WI38 (cell line): ENCODE results near the gene OMD.

Experiments used
- H3K4me3 ChIP-seq: 2 replicates; pipeline ENCODE4 v1.5.1; 2011; ENCODE audit warnings: low read depth, mild to moderate bottlenecking, control low read depth, low read length
- CTCF ChIP-seq: IDR thresholded peaks from 2 replicates; pipeline ENCODE4 v1.5.1; 2012; ENCODE audit warnings: low read depth, mild to moderate bottlenecking, control low read depth, low read length

The OMD gene

GRCh38 chr9:92455217-92455616, 30.9 kb upstream of the OMD start:
- TF ChIP-seq CTCF, result 0 out of 2 replicates have a peak, but pooled peaks have one; percentile 4
- H3K4me3 ChIP-seq, result no peak overlapping the region

DNA sequence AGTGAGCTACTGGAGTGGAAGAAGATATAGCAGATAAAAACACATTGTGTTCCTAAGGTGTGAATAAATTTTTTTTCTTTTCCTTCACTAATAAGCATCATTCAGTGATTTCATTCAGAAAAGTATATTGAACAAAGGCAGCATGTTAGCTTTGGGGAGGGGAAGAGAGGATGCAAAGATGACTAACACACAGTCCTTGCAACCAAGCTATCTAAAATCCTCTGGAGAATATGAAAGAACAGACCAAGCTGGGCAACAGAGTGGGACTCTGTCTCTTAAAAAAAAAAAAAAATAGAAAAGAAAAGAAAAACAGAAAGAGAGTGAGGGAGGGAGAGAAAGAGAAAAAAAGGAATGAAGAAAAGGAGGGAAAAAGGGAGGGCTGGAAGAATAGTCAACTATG, 22.3 kb upstream of the OMD start:
- H3K4me3 ChIP-seq, result no peak overlapping the region
- TF ChIP-seq CTCF, result no peak

DNA sequence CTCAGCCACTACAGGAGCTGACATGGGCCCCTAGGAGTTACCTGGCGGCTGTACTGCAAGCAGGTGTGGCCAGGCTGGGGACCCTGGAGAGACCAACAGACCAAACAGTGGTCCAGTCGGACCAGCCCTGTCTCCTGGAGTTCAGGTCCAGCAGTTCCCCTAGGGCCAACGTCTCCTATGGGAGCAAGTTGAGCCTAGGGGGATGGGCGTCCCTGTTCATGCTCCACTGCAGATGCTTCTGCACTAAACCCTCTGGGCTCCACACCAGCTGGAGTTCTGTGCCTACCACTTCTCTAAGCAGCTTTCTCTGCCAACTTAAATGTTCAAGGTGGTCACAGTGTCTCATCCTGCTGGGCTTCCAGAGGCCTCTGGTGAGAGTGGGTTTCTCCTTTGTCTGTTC, 20.6 kb upstream of the OMD start:
- no peak overlapping the region for H3K4me3 ChIP-seq
- no peak for TF ChIP-seq CTCF

DNA sequence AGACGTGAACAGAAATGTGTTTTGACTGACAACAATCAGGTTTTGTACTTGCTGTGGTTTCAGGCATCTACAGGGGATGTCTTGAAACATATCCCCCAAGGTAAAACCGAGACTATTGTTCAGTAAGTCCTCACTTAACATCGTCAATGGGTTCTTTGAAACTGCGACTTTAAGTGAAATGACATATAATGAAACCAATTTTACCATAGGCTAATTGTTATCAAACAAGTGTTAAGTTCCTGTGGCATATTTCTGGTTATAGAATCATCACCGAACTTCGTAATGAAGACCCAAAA, 16.4 kb upstream of the OMD start:
- no peak overlapping the region for H3K4me3 ChIP-seq
- no peak for TF ChIP-seq CTCF

- no peak for TF ChIP-seq CTCF
- H3K4me3 ChIP-seq, result no peak overlapping the region
Measured at GRCh38 chr9:92439921-92440750, 15.9 kb upstream of the OMD start.

- no peak overlapping the region for H3K4me3 ChIP-seq
- no peak; the same call in 1 of the 2 replicates for TF ChIP-seq CTCF
Measured at GRCh38 chr9:92438900-92439526, 14.7 kb upstream of the OMD start.

DNA sequence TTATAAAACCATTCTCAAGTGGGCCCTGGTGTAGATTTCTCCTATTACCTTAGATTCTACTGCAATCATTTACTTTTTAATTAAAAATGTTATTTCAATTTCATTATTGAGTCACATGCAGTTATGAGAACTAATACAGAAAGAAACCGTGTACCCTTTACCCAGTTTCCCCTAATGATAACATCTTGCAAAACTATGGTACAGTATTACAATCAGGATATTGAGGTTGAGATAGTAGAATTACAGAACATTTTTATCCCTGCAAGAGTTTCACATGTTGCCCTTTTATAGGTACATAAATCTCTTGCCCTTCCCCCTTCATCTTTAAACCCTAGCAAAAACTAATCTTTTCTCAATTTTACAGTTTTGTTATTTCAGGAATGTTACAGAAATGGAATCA, 11.0 kb upstream of the OMD start:
- no peak for TF ChIP-seq CTCF
- H3K4me3 ChIP-seq, result no peak overlapping the region
